Measurements from ENCODE around the gene FBXO40. TPM values are rescaled to one million over a fixed set of nuclear protein-coding genes. Genes with fewer than 3 reads are reported as not detected.

The FBXO40 gene
- polyA plus RNA-seq, 1 experiment: not detected

DNA sequence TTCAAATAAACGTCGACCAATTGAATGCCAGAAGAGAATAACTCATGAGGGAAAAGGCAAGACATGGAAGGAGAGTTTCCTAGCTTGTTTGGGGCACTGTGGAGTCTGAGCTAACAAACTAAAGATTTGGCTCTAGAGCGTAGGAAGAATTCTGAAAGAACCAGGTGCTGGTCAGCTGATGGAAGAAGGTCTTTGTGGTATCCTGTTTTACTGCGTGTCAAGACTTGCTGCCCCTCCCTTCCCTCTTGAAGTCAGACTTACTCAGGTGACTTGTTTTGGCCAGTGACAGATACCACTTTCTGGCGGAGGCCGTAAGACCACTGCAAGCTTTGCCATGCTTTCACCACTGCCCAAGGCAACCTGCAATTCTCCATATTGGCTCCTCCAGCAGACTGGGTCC lies 68.2 kb downstream of the FBXO40 start:
- TF ChIP-seq, protein P1, sequence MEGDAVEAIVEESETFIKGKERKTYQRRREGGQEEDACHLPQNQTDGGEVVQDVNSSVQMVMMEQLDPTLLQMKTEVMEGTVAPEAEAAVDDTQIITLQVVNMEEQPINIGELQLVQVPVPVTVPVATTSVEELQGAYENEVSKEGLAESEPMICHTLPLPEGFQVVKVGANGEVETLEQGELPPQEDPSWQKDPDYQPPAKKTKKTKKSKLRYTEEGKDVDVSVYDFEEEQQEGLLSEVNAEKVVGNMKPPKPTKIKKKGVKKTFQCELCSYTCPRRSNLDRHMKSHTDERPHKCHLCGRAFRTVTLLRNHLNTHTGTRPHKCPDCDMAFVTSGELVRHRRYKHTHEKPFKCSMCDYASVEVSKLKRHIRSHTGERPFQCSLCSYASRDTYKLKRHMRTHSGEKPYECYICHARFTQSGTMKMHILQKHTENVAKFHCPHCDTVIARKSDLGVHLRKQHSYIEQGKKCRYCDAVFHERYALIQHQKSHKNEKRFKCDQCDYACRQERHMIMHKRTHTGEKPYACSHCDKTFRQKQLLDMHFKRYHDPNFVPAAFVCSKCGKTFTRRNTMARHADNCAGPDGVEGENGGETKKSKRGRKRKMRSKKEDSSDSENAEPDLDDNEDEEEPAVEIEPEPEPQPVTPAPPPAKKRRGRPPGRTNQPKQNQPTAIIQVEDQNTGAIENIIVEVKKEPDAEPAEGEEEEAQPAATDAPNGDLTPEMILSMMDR (IDR thresholded peaks at IDR 0.05; ENCODE audit: low read depth, low read length): no peak
- H3K27ac ChIP-seq (ENCODE audit: low read depth, low read length): no peak overlapping the region
- ChIA-PET POLR2A (no interaction called here), CTCF (no interaction called here)
- DNase-seq (ENCODE audit: low read depth, low spot score): no peak
- no peaks in the 10 kb centered on the region for H3K27me3 ChIP-seq (ENCODE audit: control insufficient read depth, insufficient read depth, low read length)
- H3K9me3 ChIP-seq (ENCODE audit: control insufficient read depth, insufficient read depth, low read length): no peaks in the 10 kb centered on the region
- H3K4me3 ChIP-seq (ENCODE audit: low read depth, low read length): no peak overlapping the region

- POLR2A ChIA-PET: no interaction called here
- DNase-seq (ENCODE audit: low read depth, low spot score): no peak
- CTCF ChIA-PET: no interaction called here
- no peaks in the 10 kb centered on the region for H3K9me3 ChIP-seq (ENCODE audit: control insufficient read depth, insufficient read depth, low read length)
- no peak overlapping the region for H3K4me3 ChIP-seq (ENCODE audit: low read depth, low read length)
- no peak overlapping the region for H3K27ac ChIP-seq (ENCODE audit: low read depth, low read length)
- no peaks in the 10 kb centered on the region for H3K27me3 ChIP-seq (ENCODE audit: control insufficient read depth, insufficient read depth, low read length)
- TF ChIP-seq, protein P1 (IDR thresholded peaks at IDR 0.05; ENCODE audit: low read depth, low read length): no peak
Measured at GRCh38 chr3:121662742-121663141, 69.6 kb downstream of the FBXO40 start.

GRCh38 chr3:121663171-121663847 lies 70.1 kb downstream of the FBXO40 start:
- Histone ChIP-seq H3K9me3 (ENCODE audit: control insufficient read depth, insufficient read depth, low read length) (no peaks in the 10 kb centered on the region), H3K27ac (ENCODE audit: low read depth, low read length) (no peak overlapping the region), H3K27me3 (ENCODE audit: control insufficient read depth, insufficient read depth, low read length) (no peaks in the 10 kb centered on the region), H3K4me3 (ENCODE audit: low read depth, low read length) (no peak overlapping the region)
- DNase-seq (ENCODE audit: low read depth, low spot score): no peak
- TF ChIP-seq, protein P1 (IDR thresholded peaks at IDR 0.05; ENCODE audit: low read depth, low read length): no peak
- POLR2A ChIA-PET: no interaction called here
- CTCF ChIA-PET: no interaction called here

DNA sequence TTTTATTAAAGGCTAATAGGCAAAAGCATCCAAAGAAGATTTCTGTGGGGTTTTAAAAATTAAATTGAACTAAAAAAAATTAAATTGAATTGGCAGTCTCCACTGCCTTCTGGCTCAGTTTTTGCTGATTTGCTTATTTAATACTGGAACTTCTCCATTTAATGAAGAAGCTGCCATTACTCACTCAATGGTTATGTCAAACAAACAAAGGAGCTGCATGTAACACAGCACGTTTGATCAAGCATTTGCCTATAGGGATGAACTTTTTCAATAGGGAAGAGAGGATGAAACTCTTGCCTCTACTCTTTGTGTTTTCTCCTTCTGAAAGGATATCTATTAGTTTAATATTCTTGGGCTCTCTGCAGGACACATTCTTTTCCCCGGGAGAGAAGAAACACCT lies 72.3 kb downstream of the FBXO40 start:
- ChIA-PET POLR2A (no interaction called here), CTCF (no interaction called here)
- no peaks in the 10 kb centered on the region for H3K9me3 ChIP-seq (ENCODE audit: control insufficient read depth, insufficient read depth, low read length)
- no peak for DNase-seq (ENCODE audit: low read depth, low spot score)
- no peaks in the 10 kb centered on the region for H3K27me3 ChIP-seq (ENCODE audit: control insufficient read depth, insufficient read depth, low read length)
- TF ChIP-seq, protein P1 (IDR thresholded peaks at IDR 0.05; ENCODE audit: low read depth, low read length): no peak
- no peak overlapping the region for H3K4me3 ChIP-seq (ENCODE audit: low read depth, low read length)
- no peak overlapping the region for H3K27ac ChIP-seq (ENCODE audit: low read depth, low read length)

DNA sequence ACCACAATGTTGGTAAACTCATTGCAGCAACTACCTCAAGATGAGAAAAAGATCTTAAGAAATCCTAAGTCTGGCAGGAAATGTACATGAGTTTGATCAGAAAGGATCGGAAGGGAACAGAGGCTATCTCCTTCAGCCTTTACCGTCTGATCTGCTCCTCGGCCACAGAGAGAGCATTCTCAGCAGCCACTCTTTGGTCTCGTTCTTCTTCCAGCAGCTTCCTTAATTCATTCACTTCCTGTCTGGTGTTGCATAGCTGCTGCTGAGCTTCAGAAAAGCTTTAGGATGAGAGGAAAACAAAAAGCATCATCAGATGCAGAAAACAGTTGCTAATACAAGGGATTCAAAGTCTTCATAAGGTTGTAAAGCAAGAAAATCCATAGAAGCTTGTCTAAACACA lies 74.2 kb downstream of the FBXO40 start:
- H3K27ac ChIP-seq (ENCODE audit: low read depth, low read length): no peak overlapping the region
- DNase-seq (ENCODE audit: low read depth, low spot score): no peak
- ChIA-PET POLR2A (no interaction called here), CTCF (interaction anchor here (0.6 to 0.9 kb wide), 2 partner anchors 39 to 121 kb away, joined by 3 read pairs; no protein-coding TSS in a partner anchor)
- no peaks in the 10 kb centered on the region for H3K9me3 ChIP-seq (ENCODE audit: control insufficient read depth, insufficient read depth, low read length)
- TF ChIP-seq, protein P1 (IDR thresholded peaks at IDR 0.05; ENCODE audit: low read depth, low read length): no peak
- no peaks in the 10 kb centered on the region for H3K27me3 ChIP-seq (ENCODE audit: control insufficient read depth, insufficient read depth, low read length)
- H3K4me3 ChIP-seq (ENCODE audit: low read depth, low read length): no peak overlapping the region

All from AG04450 (cell line).